ENCODE measurements around the gene TEPSIN. TPM values are rescaled to one million over a fixed set of nuclear protein-coding genes. Genes with fewer than 3 reads are reported as not detected.

Gene TEPSIN
- total RNA-seq, 4 donors from 2014 or later, result 19.5 to 31.6 (median 23.5) TPM

DNA sequence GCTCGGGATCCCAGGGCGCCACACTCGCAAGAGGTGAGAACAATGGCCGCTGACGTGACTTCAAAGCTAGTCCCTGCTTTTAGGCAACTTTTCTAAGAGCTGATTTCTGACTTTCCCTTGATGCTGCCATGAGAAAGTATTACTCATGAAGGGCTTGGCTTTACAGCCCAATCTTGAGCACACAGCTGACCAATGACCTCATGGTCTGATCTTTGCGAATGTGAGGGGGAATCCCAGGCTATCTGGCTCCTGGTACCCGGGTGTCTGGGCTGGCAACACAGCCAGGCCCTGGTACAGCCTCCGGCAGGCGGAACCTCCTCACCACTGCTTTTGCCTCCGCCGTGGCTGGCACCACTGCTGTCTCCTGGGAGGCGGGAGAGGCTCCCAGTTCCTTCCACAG lies 17.8 kb upstream of the TEPSIN start:
- Histone ChIP-seq H3K4me3 (no peak overlapping the region), H3K4me1 (peaks cover 14 to 57% (median 45%) of the 10 kb centered on the region in 4 donors), H3K9me3 (no peaks in the 10 kb centered on the region), H3K27ac (replicated peaks in 1 of 4) (peak overlapping the region; percentile 85 to 91 (median 88)), H3K36me3 (peaks cover 31 to 59% (median 52%) of the 10 kb centered on the region in 4 donors), H3K27me3 (no peaks in the 10 kb centered on the region)
- 61% methylated on average over 10 of the region's 12 CpGs for WGBS
- no peak for DNase-seq (ENCODE audit: extremely low spot score)
- TF ChIP-seq POLR2A (IDR thresholded peaks at IDR 0.05; ENCODE audit: low read depth), result no peak
- no peak for TF ChIP-seq POLR2AphosphoS5 (IDR thresholded peaks at IDR 0.05)
- no peak for TF ChIP-seq EP300 (IDR thresholded peaks at IDR 0.05)
- TF ChIP-seq, protein P1, sequence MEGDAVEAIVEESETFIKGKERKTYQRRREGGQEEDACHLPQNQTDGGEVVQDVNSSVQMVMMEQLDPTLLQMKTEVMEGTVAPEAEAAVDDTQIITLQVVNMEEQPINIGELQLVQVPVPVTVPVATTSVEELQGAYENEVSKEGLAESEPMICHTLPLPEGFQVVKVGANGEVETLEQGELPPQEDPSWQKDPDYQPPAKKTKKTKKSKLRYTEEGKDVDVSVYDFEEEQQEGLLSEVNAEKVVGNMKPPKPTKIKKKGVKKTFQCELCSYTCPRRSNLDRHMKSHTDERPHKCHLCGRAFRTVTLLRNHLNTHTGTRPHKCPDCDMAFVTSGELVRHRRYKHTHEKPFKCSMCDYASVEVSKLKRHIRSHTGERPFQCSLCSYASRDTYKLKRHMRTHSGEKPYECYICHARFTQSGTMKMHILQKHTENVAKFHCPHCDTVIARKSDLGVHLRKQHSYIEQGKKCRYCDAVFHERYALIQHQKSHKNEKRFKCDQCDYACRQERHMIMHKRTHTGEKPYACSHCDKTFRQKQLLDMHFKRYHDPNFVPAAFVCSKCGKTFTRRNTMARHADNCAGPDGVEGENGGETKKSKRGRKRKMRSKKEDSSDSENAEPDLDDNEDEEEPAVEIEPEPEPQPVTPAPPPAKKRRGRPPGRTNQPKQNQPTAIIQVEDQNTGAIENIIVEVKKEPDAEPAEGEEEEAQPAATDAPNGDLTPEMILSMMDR (IDR thresholded peaks at IDR 0.05), result no peak
- intact Hi-C loops (cut with DNase I), result loop anchor here (5.0 kb wide), 1 partner anchor 36 kb away; no protein-coding TSS in a partner anchor

GRCh38 chr17:81254955-81255717 lies 16.3 kb upstream of the TEPSIN start:
- intact Hi-C loops (cut with DNase I), result loop anchor here (2.0 to 5.0 kb wide), 3 partner anchors 37 to 347 kb away; no protein-coding TSS in a partner anchor
- peak; percentile 93 for DNase-seq (ENCODE audit: extremely low spot score)
- H3K4me3 ChIP-seq, result peak overlapping the region in 3 of 4 donors; percentile 7 to 39 (median 29)
- peaks cover 14 to 57% (median 47%) of the 10 kb centered on the region in 4 donors for H3K4me1 ChIP-seq
- H3K36me3 ChIP-seq, result peaks cover 24 to 59% (median 50%) of the 10 kb centered on the region in 4 donors
- 17% methylated on average over 25 of the region's 35 CpGs for WGBS
- TF ChIP-seq POLR2AphosphoS5 (IDR thresholded peaks at IDR 0.05) (peak; percentile 59 to 85), EP300 (IDR thresholded peaks at IDR 0.05) (no peak), POLR2A (IDR thresholded peaks at IDR 0.05; ENCODE audit: low read depth) (no peak)
- TF ChIP-seq, protein P1 (IDR thresholded peaks at IDR 0.05), result peak; percentile 60 to 80 (median 71)
- H3K27ac ChIP-seq (replicated peaks in 1 of 4), result peak overlapping the region; percentile 85 to 91 (median 88)
- H3K9me3 ChIP-seq, result no peaks in the 10 kb centered on the region
- no peaks in the 10 kb centered on the region for H3K27me3 ChIP-seq

DNA sequence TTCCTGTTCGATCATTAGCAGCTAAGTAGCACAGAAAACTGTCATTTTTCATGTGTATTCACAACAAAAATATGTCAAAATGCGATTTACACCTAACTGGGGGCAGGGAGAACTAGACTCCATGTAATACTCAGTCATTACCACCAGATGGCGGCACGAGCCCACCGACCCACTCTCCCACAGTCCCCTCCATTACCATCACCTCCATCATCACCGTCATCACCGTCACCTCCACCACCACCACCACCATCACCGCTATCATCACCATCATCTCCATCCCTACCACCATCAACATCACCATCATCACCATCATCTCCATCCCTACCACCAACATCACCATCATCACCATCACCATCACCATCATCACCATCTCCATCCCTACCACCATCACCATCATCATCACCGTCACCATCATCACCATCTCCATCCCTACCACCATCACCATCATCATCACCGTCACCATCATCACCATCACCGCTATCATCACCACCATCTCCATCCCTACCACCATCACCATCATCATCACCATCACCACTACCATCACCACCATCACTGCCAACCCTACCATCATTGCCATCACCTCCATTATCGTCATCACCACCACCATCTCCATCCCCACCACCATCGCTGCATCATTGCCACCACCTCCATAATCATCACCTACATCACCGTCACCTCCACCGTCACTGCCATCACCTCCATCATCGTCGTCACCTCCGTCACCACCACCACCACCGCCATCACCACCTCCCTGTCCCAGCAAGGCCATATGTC lies 14.7 kb upstream of the TEPSIN start:
- intact Hi-C loops (cut with DNase I), result loop anchor here (2.0 to 5.0 kb wide), 2 partner anchors 231 to 349 kb away; no protein-coding TSS in a partner anchor
- 60% methylated on average over 19 of the region's 19 CpGs for WGBS
- no peaks in the 10 kb centered on the region for H3K27me3 ChIP-seq
- peaks cover 10 to 55% (median 42%) of the 10 kb centered on the region in 4 donors for H3K36me3 ChIP-seq
- H3K9me3 ChIP-seq, result no peaks in the 10 kb centered on the region
- TF ChIP-seq POLR2AphosphoS5 (IDR thresholded peaks at IDR 0.05) (peak in 1 of 2 donors; percentile 8), EP300 (IDR thresholded peaks at IDR 0.05) (no peak)
- TF ChIP-seq, protein P1 (IDR thresholded peaks at IDR 0.05), result peak; percentile 88 to 92 (median 90)
- H3K4me1 ChIP-seq, result peaks cover 14 to 57% (median 47%) of the 10 kb centered on the region in 4 donors
- H3K4me3 ChIP-seq, result no peak overlapping the region
- peak overlapping the region; percentile 85 to 91 (median 88) for H3K27ac ChIP-seq (replicated peaks in 1 of 4)
- DNase-seq (ENCODE audit: extremely low spot score), result no peak

DNA sequence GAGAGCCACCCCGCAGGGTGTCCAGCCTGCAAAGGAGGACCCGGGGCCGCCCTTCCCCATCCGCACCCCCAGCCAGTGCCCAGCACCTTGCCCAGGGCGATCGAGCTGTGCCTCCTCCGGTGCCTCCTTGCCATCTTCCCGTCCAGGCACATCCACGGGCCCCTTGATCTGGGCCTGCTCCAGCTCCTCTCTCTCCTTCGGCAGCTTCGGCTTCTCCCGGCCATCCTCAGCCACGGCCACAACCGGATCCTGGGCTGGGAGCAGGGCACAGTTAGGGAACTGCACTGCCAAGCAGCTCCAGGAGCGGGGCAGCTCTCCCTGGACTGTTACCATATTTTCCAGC lies 14.1 kb upstream of the TEPSIN start:
- 64% methylated on average over 14 of the region's 15 CpGs for WGBS
- no peaks in the 10 kb centered on the region for H3K9me3 ChIP-seq
- TF ChIP-seq, protein P1 (IDR thresholded peaks at IDR 0.05), result no peak
- no peaks in the 10 kb centered on the region for H3K27me3 ChIP-seq
- peaks cover 10 to 54% (median 38%) of the 10 kb centered on the region in 4 donors for H3K36me3 ChIP-seq
- H3K27ac ChIP-seq (replicated peaks in 1 of 4), result no peak overlapping the region
- DNase-seq (ENCODE audit: extremely low spot score), result no peak
- intact Hi-C loops (cut with DNase I), result loop anchor here (5.0 kb wide), 1 partner anchor 349 kb away; no protein-coding TSS in a partner anchor
- H3K4me1 ChIP-seq, result peaks cover 14 to 57% (median 44%) of the 10 kb centered on the region in 4 donors
- no peak overlapping the region for H3K4me3 ChIP-seq

All from esophagus muscularis mucosa (tissue), 4 donors.